ENCODE results near the gene TRIM13.
A peak's percentile ranks its signal among the peaks of the same experiment; 100 is the strongest.

TRIM13 gene

DNA sequence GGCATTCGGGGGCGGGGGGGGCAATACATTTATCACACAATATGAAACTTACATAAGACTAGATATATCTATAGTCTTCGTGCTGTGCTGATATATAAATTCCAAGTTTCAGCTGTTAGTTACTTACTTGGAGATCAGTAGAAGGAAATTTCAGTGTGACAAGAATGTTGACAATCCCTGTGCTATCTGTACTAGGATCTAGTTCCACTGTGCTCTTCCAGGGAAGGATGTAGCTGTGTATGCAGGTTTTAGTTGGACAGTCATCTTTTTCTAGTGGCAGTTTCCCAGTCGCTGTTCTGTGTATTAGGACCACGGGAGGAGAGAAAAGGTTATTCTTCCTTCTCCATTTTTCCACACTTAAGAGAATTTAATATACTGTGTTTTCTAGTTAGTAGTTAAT, 3.2 kb upstream of the TRIM13 start:
- DNase-seq, result no peak
- in situ Hi-C loops (cut with MboI; ENCODE audit: low pct_unique_long_range_greater_than_20kb, low sequenced_read_pairs), result loop anchor here (25.0 kb wide), 2 partner anchors 919 to 1069 kb away; partner anchors contain the start of gene RNASEH2B

GRCh38 chr13:49995625-49996101, 1.2 kb upstream of the TRIM13 start:
- in situ Hi-C loops (cut with MboI; ENCODE audit: low pct_unique_long_range_greater_than_20kb, low sequenced_read_pairs), result loop anchor here (25.0 kb wide), 2 partner anchors 917 to 1067 kb away; partner anchors contain the start of gene RNASEH2B
- peak; percentile 57 for DNase-seq

GRCh38 chr13:49996161-49996915, 504 bp upstream of the TRIM13 start:
- in situ Hi-C loops (cut with MboI; ENCODE audit: low pct_unique_long_range_greater_than_20kb, low sequenced_read_pairs), result loop anchor here (25.0 kb wide), 2 partner anchors 916 to 1066 kb away; partner anchors contain the start of gene RNASEH2B
- peak; percentile 83 for DNase-seq

- DNase-seq, result peak; percentile 34
- in situ Hi-C loops (cut with MboI; ENCODE audit: low pct_unique_long_range_greater_than_20kb, low sequenced_read_pairs), result loop anchor here (25.0 kb wide), 2 partner anchors 914 to 1064 kb away; partner anchors contain the start of gene RNASEH2B
These were observed 1.1 kb downstream of the TRIM13 start for GRCh38 chr13:49997955-49998354.

GRCh38 chr13:49998714-49999624, 2.1 kb downstream of the TRIM13 start:
- in situ Hi-C loops (cut with MboI; ENCODE audit: low pct_unique_long_range_greater_than_20kb, low sequenced_read_pairs), result loop anchor here (25.0 kb wide), 2 partner anchors 913 to 1063 kb away; partner anchors contain the start of gene RNASEH2B
- DNase-seq, result no peak

DNA sequence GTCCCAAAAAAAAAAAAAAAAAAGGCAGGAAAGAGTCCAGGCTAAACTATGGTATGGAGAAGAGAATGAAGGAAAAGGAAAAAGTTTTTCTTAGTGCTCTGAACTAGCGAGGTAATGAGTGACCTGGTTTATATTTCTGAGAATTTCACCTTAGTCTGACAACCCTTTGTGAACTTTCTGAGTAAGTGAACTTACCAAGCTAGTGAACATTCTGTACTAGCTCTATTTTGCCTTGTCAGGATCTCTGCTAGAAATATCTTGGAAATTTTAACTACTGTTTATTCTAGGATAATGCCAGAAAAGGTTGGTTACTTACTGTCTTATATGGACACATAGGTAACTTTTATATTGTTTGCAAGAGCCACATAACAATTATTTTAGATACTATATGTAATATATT, 4.4 kb downstream of the TRIM13 start:
- in situ Hi-C loops (cut with MboI; ENCODE audit: low pct_unique_long_range_greater_than_20kb, low sequenced_read_pairs), result no loop called here

DNA sequence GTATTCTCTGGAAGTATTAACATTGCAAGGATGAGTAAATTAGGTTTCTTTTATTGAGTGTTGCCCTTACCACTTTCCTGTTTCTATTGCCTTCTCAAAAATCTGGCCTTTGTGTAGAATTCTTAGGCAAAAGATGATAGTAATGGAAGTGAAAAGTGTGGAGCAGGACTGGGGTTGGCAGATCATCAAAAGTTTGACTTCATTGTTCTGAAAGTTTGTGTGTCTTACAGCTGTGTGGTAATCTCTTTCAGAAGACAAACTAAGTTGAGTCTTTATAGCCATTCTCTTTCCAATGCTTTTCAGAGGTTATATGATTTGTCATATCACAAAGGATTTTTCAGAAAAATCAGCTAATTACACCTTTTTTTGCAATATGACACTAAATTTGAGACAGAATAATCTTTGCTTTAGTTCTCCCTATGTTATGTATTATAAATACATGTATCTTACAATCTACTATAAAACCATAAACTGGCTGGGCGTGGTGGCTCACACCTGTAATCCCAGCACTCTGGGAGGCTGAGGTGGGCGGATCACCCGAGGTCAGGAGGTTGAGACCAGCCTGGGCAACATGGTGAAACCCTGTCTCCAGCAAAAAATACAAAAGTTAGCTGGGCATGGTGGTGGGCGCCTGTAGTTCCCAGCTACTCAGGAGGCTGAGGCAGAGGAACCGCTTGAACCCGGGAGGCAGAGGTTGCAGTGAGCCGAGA, 9.7 kb downstream of the TRIM13 start:
- DNase-seq, result no peak
- in situ Hi-C loops (cut with MboI; ENCODE audit: low pct_unique_long_range_greater_than_20kb, low sequenced_read_pairs), result no loop called here

More for the DNA sequence above, 4.4 kb downstream of the TRIM13 start:
- DNase-seq, result no peak

DNA sequence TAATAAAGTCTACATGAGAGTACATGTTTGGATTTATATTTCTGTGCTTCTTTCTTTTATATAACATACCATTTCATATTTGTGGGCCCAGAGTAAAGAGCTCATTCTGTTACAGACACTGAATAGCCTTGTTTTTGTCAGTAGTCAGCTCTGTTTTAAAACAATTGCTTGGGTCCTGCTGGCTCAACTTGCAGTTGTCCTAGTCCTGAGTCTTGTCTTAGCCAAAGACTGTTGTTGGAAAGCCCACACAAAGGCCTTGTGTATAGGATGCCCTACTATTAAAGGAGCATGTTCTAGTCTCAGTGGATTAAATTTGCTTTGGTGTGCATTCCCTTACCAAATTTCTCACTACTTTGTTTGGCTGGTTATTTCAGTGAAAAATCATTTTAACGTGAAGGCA, 14.6 kb downstream of the TRIM13 start:
- in situ Hi-C loops (cut with MboI; ENCODE audit: low pct_unique_long_range_greater_than_20kb, low sequenced_read_pairs), result no loop called here
- no peak for DNase-seq

DNA sequence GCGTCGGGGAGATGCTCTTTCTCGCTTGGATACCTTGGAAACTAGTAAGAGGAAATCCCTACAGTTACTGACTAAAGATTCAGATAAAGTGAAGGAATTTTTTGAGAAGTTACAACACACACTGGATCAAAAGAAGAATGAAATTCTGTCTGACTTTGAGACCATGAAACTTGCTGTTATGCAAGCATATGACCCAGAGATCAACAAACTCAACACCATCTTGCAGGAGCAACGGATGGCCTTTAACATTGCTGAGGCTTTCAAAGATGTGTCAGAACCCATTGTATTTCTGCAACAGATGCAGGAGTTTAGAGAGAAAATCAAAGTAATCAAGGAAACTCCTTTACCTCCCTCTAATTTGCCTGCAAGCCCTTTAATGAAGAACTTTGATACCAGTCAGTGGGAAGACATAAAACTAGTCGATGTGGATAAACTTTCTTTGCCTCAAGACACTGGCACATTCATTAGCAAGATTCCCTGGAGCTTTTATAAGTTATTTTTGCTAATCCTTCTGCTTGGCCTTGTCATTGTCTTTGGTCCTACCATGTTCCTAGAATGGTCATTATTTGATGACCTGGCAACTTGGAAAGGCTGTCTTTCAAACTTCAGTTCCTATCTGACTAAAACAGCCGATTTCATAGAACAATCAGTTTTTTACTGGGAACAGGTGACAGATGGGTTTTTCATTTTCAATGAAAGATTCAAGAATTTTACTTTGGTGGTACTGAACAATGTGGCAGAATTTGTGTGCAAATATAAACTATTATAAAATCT, 15.7 kb downstream of the TRIM13 start:
- no peak for DNase-seq
- in situ Hi-C loops (cut with MboI; ENCODE audit: low pct_unique_long_range_greater_than_20kb, low sequenced_read_pairs), result no loop called here

DNA sequence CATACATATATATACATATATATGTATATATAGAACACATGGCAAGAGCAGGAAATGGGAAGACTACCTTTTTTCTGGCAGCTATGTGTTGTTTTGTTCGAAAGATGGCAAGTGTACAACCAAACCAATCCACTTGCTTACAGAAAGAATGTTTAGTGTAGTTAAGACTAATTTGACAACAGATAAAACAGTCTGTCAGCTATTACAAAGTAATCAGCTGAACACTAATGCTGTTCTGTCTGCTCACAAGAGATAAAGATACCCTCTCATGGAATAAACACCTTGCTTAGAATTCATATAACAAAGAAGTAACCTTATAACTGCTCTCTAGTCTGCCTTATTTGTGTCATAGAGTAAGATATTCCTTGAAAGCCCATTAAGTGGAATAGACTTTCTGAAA, 17.5 kb downstream of the TRIM13 start:
- in situ Hi-C loops (cut with MboI; ENCODE audit: low pct_unique_long_range_greater_than_20kb, low sequenced_read_pairs), result no loop called here
- no peak for DNase-seq

DNA sequence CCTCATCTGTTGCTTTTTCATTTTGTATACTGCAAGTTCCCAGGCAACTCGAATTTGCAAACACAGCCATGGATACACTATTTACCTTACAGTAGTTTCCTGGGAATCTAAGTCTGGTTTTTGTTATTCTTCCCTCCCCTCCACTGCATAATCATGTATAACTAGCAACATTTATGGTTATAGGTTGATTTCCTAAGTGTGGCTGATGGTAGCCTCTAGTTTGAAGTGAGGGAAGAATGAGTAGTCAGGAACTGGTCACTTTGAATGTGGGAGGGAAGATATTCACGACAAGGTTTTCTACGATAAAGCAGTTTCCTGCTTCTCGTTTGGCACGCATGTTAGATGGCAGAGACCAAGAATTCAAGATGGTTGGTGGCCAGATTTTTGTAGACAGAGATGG, 18.4 kb downstream of the TRIM13 start, which contains the start of gene KCNRG:
KCNRG (plus strand) TSS at position 187 of the 400 bp plus-strand sequence; CDS start at position 237, 50 bp downstream.
- in situ Hi-C loops (cut with MboI; ENCODE audit: low pct_unique_long_range_greater_than_20kb, low sequenced_read_pairs), result no loop called here

DNA sequence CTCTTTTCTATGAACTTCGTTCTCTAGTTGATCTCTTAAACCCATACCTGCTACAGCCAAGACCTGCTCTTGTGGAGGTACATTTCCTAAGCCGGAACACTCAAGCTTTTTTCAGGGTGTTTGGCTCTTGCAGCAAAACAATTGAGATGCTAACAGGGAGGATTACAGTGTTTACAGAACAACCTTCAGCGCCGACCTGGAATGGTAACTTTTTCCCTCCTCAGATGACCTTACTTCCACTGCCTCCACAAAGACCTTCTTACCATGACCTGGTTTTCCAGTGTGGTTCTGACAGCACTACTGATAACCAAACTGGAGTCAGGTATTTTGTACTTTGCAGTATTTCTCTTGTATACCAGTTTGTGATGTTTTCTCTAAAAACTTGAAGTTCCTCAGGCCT, 18.9 kb downstream of the TRIM13 start:
- no peak for DNase-seq
- in situ Hi-C loops (cut with MboI; ENCODE audit: low pct_unique_long_range_greater_than_20kb, low sequenced_read_pairs), result no loop called here

More for the DNA sequence above, 18.4 kb downstream of the TRIM13 start, which contains the start of gene KCNRG:
- DNase-seq, result no peak

GRCh38 chr13:50016444-50016843, 19.6 kb downstream of the TRIM13 start:
- in situ Hi-C loops (cut with MboI; ENCODE audit: low pct_unique_long_range_greater_than_20kb, low sequenced_read_pairs), result no loop called here
- no peak for DNase-seq

GRCh38 chr13:50017819-50018218, 21.0 kb downstream of the TRIM13 start:
- DNase-seq, result no peak
- in situ Hi-C loops (cut with MboI; ENCODE audit: low pct_unique_long_range_greater_than_20kb, low sequenced_read_pairs), result no loop called here

DNA sequence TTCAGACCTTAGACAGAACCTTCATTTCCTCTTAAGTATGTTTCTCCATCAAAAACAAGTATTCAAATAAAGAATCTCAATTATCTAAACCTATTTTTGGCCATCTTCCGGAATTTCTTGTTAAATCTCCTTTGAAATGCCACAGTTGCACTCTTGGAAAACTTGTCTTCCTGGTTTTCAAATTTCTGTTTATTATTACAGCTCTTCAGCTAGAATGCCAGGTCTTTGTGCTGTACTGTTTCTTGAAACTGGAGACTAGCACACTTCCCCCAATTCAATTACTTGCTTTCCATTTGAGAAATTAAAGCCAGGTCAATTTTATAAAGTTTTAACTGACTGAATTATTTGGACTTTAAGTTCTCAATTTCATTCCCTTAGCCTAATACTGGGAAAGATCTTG, 28.6 kb downstream of the TRIM13 start:
- in situ Hi-C loops (cut with MboI; ENCODE audit: low pct_unique_long_range_greater_than_20kb, low sequenced_read_pairs), result no loop called here
- DNase-seq, result no peak

DNA sequence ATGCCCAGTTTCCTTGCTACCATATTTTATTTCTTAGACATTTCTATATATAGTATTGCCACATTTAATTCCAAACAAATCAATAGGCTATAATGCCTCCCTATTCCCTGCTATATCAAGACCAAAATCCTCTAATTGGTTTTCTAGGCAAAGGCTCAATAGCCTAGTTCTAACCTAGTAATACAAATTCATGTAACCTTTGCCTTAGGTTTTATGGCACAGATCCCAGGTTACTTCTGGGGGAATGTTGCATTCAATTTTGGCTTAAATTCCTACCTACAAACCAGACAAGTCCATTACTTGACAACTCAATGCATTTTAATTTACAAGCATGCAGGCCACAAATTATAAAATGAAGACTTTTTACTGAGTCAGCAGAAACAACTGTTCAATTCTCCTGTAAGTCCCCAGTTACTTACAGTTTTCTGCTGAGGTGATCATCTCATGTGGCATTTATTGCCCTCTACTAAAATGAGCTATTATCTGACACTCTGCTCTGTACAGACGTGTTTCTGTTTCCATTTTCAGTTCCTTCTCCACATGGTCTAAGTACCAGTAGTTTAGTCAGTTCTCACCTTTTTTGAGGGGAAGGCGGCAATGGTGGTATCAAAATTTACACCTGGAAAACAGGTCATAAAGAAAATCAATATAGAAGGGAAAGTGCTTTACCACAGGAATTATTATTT, 30.1 kb downstream of the TRIM13 start:
- DNase-seq, result no peak
- in situ Hi-C loops (cut with MboI; ENCODE audit: low pct_unique_long_range_greater_than_20kb, low sequenced_read_pairs), result no loop called here

GRCh38 chr13:50030315-50030714, 33.5 kb downstream of the TRIM13 start:
- no peak for DNase-seq

DNA sequence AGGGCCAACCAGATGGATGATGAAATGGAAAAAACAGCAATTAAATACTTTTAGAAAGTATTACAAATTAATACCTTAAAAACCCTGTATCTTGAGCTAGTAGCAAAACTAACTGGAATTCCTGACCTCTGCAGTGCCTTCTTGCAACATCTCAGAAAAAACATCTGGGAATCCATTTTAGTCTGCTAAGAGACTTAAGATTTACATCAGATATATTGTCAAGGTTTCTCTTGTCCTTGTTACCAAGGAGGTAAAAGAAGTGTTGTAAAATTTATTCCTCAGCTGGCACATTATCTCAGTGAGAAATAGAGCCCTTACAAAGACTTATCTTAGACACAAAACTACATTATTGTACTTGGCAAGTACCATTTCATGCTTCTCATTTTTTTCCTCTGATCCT, 36.9 kb downstream of the TRIM13 start:
- DNase-seq, result no peak
- in situ Hi-C loops (cut with MboI; ENCODE audit: low pct_unique_long_range_greater_than_20kb, low sequenced_read_pairs), result no loop called here

More at GRCh38 chr13:50030315-50030714, 33.5 kb downstream of the TRIM13 start:
- in situ Hi-C loops (cut with MboI; ENCODE audit: low pct_unique_long_range_greater_than_20kb, low sequenced_read_pairs), result no loop called here
